ENCODE measurements around the gene SKOR2.

Gene SKOR2

GRCh38 chr18:47180765-47181164 lies 70.7 kb downstream of the SKOR2 start:
- no peak for TF ChIP-seq CTCF (IDR thresholded peaks at IDR 0.05; ENCODE audit: low read depth, low read length)
- no peak overlapping the region for H3K4me3 ChIP-seq (ENCODE audit: low read depth, low read length)
- in situ Hi-C loops (cut with HindIII; ENCODE audit: low sequenced_read_pairs), result no loop called here
- no peak for DNase-seq (ENCODE audit: low read depth, low spot score)

- no peak for TF ChIP-seq CTCF (IDR thresholded peaks at IDR 0.05; ENCODE audit: low read depth, low read length)
- in situ Hi-C loops (cut with HindIII; ENCODE audit: low sequenced_read_pairs), result no loop called here
- no peak overlapping the region for H3K4me3 ChIP-seq (ENCODE audit: low read depth, low read length)
- DNase-seq (ENCODE audit: low read depth, low spot score), result no peak
Observed at GRCh38 chr18:47179520-47179919, 71.9 kb downstream of the SKOR2 start.

- peak; percentile 95 for DNase-seq (ENCODE audit: low read depth, low spot score)
- in situ Hi-C loops (cut with HindIII; ENCODE audit: low sequenced_read_pairs), result no loop called here
- H3K4me3 ChIP-seq (ENCODE audit: low read depth, low read length), result peak within 1 kb of the TSS; percentile 87
- no peak for TF ChIP-seq CTCF (IDR thresholded peaks at IDR 0.05; ENCODE audit: low read depth, low read length)
Observed at GRCh38 chr18:47175898-47176575, 75.4 kb downstream of the SKOR2 start, which contains the start of gene IER3IP1. TSS of gene IER3IP1 (minus strand) at chr18:47176364. CDS start at chr18:47176277, 87 bp downstream.

GRCh38 chr18:47175283-47175897 lies 76.1 kb downstream of the SKOR2 start:
- DNase-seq (ENCODE audit: low read depth, low spot score), result no peak
- in situ Hi-C loops (cut with HindIII; ENCODE audit: low sequenced_read_pairs), result no loop called here
- no peak for TF ChIP-seq CTCF (IDR thresholded peaks at IDR 0.05; ENCODE audit: low read depth, low read length)

GRCh38 chr18:47174545-47175116 lies 76.8 kb downstream of the SKOR2 start:
- peak overlapping the region; percentile 87 for H3K4me3 ChIP-seq (ENCODE audit: low read depth, low read length)
- in situ Hi-C loops (cut with HindIII; ENCODE audit: low sequenced_read_pairs), result no loop called here
- DNase-seq (ENCODE audit: low read depth, low spot score), result no peak
- TF ChIP-seq CTCF (IDR thresholded peaks at IDR 0.05; ENCODE audit: low read depth, low read length), result no peak

More at GRCh38 chr18:47175283-47175897, 76.1 kb downstream of the SKOR2 start:
- peak overlapping the region; percentile 87 for H3K4me3 ChIP-seq (ENCODE audit: low read depth, low read length)

GRCh38 chr18:47172476-47172875 lies 79.0 kb downstream of the SKOR2 start:
- in situ Hi-C loops (cut with HindIII; ENCODE audit: low sequenced_read_pairs), result no loop called here
- DNase-seq (ENCODE audit: low read depth, low spot score), result no peak
- H3K4me3 ChIP-seq (ENCODE audit: low read depth, low read length), result no peak overlapping the region
- TF ChIP-seq CTCF (IDR thresholded peaks at IDR 0.05; ENCODE audit: low read depth, low read length), result no peak
